HTR-8/SVneo (cell line): Measurements from ENCODE around the gene MTMR2.
A peak's percentile ranks its signal among the peaks of the same experiment; 100 is the strongest.

Experiments used
- DNase-seq: peaks from one replicate; pipeline ENCODE4 v3.0.0; 2011; ENCODE audit warnings: low spot score, mixed read lengths; ENCODE audit not compliant: insufficient read length
- FAIRE-seq: peaks from 2 replicates; lab custom pipeline; 2011; peaks lifted over from hg19 to GRCh38; lab: Jason Lieb, UNC

Gene MTMR2

DNA sequence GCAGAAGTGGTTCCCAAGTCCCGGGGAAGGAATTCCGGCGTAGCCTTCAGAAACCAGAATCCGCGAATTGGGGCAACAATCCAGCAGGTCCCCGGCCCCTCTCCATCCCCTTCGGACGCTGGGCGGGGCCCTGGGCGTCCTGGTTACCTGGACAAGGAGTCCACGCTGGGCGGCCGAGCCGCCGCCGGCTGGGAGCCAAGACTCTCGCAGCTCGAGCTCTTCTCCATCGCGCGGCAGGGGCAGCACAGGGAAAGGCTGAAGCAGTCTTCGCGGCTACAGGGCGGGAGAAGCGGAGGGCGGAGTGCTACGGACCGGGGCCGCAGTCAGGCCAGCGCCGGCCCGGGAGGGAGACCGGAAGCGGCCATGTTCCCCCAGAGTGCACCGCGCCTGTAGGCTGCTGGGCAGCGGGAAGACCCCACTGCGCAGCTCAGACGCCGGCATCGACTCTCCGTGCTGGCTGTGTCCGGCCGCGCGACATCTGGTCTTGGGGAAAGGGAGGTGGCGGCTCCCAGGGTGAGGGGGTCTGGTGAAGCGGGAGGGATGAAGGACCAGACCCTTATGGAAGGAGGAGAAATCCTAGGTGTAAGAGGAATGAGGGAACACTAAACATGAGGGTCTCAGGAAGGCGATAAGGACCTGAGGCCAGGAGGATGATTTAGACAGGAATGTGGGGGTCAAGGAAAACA is at the start of gene MTMR2:
Gene MTMR2 (minus strand): TSS at position 380 of the 686 bp plus-strand sequence. CDS start 153 bp downstream, at position 227.
- FAIRE-seq: peak; percentile 69
- DNase-seq: peak; percentile 86

DNA sequence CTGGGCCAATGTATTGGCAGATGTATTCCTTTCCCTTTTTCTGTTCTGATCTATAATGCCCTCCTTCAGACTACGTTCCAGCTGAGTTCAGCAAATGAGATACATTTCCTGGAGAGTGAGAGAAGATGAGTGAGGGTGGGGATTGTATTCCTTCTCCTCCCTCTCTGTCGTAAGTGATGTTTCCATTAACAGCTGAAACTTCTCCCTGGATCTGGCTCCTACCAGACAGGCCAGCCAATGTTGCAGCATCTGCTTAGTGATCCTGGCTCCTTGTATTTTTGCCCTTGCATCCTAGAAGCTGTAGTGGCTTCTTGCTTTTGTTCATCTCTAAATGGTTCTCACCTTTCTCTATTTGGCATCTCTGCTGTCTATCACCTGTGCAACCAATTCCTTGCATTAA is 48.2 kb upstream of the MTMR2 start:
- FAIRE-seq: no peak

DNA sequence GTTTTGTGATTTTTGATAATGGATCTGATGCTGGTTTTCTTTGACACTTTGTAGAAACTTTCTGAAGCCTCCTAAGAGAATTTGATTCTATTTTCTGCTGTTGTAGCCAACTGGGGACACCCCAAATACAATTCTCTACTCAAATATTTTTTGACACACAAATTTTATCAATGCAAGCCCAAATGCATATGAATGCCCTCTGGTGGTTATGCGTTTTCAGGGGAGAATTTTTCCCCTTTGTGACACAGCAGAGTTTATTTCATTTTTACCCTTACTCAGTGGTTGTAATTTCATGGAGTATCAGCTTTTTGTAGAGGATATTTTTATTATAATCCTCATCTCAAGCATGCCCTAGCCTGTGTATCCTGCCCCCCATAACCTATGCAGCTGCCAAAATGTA is 44.7 kb upstream of the MTMR2 start:
- DNase-seq (no peak), FAIRE-seq (no peak)

More for the DNA sequence above, 48.2 kb upstream of the MTMR2 start:
- no peak for DNase-seq

DNA sequence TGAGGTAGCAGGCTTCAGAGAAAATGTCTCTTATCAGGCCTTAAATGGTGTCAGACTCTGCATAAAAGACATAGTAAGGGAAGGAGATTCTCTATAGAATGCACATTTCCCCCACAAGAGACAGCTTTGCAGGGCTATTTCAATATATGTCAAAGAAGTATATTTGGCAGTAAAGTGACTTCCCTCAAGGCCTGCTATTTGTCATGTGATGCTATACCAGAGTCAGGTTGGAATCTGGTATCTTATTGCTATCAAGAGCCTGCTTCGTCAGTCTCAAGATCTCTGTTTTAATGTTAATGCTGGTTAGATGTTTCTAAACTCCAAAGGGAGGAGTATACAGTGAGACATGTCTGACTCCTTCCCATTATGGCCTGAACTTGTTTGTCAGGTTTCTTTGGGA is 40.4 kb upstream of the MTMR2 start:
- no peak for DNase-seq
- FAIRE-seq: no peak

DNA sequence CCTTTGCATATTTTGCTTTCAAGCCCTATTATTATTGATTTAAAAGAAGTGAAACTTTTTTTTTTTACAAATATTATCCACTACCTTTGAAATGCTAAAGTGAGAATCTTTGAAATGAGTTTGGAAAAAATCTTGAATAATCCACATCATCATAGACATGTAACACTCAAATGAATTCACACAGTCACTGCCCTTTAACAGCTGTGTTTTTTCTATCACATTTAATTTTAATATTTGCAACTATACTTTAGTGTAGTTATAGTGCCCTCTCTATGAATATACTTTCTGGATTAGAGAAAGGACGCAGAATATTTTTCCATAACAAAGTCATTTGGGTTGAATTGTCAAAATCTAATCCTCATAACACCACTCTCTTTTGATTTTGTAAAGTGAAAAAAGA is 37.9 kb upstream of the MTMR2 start:
- FAIRE-seq (no peak), DNase-seq (no peak)

DNA sequence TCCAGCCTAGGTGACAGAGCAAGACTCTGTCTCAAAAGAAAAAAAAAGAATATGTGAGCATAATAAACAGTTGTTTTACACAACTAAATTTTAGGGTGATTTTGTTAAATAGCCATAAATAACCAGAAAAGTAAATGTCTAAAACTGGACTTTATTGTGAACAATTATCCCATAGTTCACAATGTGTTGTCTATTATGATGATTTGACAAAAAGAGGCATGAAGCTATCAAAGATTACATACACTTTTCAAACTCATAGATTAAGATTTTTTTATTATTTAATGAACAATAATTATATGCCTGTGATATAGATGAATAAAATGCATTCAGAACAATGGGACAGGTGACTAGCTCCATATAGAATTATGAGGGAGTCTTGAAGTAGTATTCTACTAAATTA is 27.0 kb upstream of the MTMR2 start:
- DNase-seq (no peak), FAIRE-seq (no peak)

DNA sequence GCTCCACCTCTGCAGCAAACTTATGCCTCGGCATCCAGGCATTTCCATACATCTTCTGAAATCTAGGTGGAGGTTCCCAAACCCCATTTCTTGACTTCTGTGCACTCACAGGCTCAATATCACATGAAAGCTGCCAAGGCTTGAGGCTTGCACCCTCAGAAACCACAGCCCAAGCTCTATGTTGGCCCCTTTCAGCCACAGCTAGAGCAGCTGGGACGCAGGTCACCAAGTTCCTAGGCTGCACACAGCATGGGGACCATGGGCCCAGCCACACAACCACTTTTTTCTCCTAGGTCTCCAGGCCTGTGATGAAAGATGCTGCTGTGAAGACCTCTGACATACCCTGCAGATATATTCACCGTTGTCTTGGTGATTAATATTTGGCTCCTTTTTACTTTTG is 24.7 kb upstream of the MTMR2 start:
- FAIRE-seq (no peak), DNase-seq (no peak)

DNA sequence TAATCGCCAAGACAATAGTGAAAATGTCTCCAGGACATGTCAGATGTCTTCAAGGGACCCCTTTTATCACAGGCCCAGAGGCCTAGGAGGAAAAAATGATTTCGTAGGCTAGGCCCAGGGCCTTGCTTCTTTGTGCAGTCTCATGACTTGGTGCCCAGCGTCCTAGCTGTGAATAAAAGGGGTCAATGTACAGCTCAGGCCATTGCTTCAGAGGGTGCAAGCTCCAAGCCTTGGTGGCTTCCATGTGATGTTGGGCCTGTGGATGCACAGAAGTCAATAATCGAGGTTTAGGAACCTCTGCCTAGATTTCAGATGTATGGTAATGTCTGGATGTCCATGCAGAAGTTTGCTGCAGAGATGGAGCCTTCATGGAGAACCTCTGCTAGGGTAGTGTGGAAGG is 20.7 kb upstream of the MTMR2 start:
- no peak for DNase-seq
- FAIRE-seq: no peak

DNA sequence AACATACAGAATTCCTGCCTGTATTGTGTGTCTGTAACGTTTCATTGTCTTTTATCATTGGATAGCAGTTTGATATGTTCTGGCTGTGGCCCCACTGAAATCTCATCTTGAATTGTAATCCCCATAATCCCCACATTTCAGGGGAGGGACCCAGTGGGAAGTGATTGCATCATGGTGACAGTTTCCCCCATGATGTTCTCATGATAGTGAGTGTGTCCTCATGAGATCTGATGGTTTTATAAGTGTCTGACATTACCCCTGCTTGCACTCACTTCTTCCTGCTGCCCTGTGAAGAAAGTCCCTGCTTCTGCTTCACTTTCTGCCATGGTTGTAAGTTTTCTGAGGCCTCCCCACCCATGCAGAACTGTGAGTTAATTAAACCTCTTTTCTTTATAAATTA is 19.6 kb upstream of the MTMR2 start:
- FAIRE-seq (peak; percentile 51), DNase-seq (no peak)

DNA sequence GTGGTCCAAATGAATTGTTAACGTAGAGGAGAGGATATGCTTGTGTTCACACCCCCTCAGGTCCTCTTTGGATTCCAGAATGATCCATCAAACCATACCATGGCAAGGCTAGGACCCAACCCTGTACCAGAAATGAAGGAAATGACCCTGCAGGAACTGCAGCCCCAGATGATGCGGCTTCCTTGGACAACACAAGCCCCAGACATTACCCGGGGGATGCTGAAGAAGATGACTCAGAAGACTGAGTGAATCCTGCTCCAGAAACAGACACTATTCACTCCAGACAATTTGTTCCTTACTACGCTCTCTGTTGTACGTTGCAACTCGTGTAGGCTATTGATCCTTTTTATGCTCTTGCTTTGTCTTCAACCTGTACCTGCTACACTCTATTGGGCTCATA is 15.2 kb upstream of the MTMR2 start:
- DNase-seq (no peak), FAIRE-seq (no peak)

DNA sequence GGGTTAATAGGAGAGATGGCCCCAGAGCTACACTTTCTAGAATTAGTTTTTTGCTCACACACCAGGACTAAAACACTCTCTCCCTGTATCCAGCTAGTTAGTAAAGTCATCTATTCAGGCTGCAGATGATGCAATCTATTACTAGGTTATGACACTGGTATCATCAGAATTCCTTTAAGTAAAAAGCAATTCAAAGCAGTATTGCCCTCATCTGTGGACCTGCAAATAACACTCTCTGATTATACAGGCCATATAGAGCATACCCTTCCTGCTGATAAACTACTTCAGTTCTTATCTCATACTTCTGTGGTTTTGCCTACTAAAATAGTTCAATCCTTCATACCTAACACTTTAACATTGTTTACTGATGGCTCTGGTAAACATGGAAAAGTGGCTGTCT is 13.5 kb upstream of the MTMR2 start:
- DNase-seq (no peak), FAIRE-seq (no peak)

DNA sequence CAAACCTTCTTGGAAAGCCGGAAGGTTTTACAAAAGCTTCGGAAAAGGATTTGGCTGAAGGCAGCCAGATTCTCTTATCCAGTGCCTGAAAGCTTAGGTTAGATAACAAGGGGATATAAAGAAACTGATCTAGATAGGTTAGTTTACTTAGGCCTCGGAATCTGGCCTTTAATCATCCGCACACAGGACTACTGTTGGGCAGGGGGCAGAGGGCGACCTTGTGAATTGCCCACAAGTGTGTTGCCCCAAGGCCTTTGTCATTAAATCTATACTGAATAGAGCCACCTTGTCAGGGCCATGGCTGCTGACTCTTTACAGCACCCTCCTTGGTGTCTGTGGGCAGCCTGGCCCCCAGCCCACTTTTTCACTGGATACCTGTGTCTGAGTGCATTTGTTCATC is 9.7 kb upstream of the MTMR2 start:
- FAIRE-seq: no peak
- DNase-seq: no peak

DNA sequence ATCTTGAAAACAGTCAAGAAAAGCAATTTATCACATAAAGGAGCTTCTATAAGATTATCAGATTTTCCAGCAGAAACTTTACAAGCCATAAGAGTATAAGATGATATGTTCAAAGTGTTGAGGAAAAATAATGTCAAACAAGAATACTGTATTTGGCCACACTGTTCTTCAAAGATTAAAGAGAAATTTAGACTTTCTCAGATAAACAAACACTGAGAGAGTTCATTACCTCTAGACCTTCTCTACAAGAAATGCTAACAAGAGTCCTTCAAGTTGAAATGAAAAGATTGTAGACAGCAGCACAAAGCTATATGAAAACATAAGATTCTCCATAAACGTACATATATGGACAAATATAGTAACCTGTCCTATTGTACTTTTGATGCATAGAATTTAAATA is 8.0 kb upstream of the MTMR2 start:
- FAIRE-seq: no peak
- no peak for DNase-seq

DNA sequence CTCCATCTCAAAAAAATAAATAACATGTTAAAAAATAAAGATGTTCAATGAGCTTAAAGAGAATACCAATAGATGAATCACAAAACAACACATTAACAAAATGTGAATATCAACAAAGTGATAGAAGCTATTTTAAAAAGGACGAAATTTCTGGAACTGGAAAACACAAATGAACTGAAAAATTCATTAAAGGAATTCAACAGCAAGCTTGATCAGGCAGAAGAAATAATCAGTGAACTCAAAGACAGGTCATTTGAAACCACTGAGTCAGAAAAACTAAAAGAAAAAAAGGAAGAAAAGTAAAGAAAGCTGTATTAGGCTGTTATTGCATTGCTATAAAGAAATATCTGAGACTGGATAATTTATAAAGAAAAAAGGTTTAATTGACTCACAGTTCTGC is 7.0 kb upstream of the MTMR2 start:
- DNase-seq (no peak), FAIRE-seq (no peak)

DNA sequence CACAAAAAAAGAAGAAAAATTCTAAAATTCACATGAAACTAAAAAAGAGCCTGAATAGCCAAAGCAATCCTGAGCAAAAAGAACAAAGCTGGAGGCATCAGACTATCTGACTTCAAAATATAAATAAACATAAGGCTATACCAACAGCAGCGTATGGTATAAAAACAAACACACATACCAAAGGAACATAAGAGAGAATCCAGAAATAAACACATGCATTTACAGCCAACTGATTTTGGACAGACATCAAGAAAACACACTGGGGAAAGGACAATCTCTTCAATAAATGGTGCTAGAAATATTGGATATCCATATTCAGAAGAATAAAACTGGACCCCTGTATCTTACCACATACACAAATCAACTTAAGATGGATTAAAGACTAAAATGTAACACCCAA is 2.8 kb upstream of the MTMR2 start:
- DNase-seq (no peak), FAIRE-seq (no peak)

DNA sequence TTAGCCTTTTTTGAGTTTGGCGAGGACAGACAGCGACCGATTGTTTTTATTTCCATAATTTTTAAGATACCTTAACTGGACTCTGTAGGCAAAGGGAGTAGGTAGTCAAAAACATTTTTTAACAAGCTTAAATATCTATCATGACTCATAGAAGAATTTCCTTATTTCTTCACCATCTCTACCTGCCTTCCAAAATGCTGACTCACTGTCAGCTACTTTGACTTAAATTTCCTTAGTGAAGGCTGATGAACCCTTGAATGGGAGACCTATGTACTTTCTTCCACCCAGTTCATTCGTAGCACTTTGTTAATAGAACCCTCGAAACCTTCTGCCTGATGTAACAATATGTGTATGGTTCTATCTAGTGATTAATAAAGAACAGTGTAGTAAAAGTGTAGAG is 1.1 kb upstream of the MTMR2 start:
- FAIRE-seq: no peak
- peak; percentile 31 for DNase-seq

DNA sequence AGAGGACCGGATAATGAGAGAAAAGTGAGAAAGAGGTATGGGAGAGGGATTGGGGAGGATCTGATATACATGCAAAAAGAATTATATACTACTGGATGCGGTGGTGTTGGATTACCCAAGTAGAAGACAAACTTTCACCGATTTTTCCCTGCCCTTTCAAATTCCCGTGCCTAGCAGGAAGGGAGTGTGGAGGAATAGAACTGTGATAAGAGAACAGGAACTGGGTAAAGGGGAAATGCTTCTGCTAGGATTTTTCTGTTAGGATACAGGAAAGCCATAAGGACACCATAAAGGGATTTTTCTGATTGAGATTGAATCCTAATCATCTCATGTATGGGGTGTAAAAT is 480 bp upstream of the MTMR2 start:
- DNase-seq (no peak), FAIRE-seq (no peak)

DNA sequence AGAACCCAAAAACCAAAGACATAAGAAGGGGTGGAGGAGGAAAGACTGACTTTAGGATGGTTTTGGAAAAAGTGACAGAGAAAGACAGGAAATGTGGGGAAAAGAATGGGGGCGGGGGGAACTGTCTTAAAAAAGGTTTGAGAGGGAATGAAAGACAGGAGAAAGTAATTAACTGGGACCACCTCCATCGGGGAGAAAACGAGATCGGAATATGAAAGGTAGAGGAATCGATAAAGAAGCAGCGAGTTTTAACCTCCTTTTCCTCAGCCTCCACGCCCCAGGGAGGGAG is 524 bp downstream of the MTMR2 start:
- FAIRE-seq: no peak

DNA sequence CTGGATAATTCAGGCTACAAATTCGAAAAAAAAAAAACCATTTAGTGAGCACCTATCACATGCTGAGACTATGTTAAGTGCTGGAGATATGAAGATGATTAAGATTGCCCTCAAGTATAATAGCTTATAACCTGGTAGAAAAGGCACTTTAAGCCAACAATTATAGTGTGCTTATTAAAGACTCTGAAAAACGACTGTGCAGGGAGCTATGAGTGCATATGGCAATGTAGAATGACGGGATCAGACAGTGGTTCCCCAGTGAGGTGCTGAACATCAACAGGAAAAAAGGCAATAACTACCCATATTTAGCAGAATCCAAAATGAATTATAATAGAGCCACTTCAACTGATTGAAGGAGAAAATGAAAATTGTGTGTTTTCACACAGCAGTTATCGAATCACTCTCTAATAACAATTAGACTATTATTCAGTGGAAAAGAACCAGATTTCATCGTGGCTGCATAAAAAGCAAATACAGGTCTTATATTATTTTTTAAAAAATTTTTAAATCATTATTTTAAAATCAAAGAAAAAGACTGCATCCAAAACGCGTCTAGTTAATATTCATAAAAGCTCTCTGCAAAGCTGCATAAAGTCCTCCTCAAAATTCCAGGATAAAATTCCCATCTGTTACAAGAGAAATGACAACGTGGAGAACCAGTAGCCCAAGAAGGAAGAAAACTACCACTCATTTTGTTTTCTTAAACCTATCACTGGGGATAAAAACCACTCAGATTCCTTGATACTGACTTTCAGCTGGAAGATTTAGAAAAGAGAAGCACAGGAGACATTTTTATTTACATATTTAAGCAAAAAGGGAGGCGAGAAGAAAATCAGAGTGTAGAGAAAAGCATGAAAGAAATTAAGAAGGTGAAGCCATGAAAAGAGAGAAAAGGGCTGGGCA is 1.1 kb downstream of the MTMR2 start:
- no peak for FAIRE-seq
- DNase-seq: no peak

More for the DNA sequence above, 524 bp downstream of the MTMR2 start:
- DNase-seq: no peak

DNA sequence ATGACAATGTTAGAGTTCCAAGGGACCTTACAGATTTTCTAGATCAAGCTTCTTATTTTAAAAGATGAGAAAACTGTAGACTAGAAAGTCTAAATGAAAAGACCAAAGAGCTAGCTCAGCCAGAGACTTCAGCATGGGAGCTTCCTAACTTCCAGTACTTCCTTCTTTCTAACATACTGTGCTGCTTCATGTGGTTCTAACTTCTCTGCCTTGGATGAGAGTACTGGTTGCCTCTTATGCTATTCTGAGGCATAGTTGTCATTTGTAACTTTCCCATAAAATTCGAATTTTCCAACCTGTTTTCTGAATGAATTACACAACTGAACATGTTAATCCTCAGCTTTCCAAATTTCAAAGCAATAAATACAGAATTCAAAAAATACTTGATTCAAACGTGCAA is 1.8 kb downstream of the MTMR2 start:
- DNase-seq: no peak
- FAIRE-seq: no peak

DNA sequence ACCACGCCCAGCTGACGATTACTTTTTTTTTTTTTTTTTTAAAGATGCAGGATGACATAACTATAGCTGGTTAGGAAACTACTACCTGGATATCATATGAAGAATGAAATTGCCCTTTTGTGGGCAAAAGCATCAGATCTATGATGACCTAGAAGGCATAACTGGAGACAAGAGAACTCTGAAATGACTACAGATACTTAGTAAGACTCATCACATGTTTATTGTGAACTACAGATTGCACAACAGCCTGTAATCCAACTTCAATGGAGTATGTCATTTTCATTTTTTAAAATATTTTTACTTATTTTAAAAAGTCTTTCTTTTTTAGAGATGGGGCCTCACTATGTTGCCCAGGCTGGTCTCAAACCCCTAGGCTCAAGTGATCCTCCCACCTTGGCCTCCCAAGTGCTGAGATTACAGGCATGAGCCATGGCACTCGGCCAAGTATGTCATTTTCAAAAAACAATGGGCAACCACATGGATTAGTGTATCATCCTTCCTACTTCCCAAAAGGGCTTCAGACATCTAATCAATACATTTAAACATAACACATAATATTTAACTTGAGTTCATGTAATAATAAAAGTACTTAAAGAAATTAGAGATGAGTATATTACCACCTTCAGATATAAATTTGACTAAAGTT is 3.3 kb downstream of the MTMR2 start:
- FAIRE-seq (no peak), DNase-seq (no peak)
